Measurements from ENCODE around the gene TELO2.

TELO2 gene

GRCh38 chr16:1548233-1548632 is 55.1 kb downstream of the TELO2 start:
- peaks cover 5% of the 10 kb centered on the region for H3K4me1 ChIP-seq (ENCODE audit: insufficient read depth, low read length, severe bottlenecking)
- H3K36me3 ChIP-seq (ENCODE audit: insufficient read depth, low read length) = no peaks in the 10 kb centered on the region
- no peak overlapping the region for H3K4me2 ChIP-seq (ENCODE audit: low read length)
- H2AFZ ChIP-seq (ENCODE audit: low read length) = no peak overlapping the region
- H3K9me2 ChIP-seq (ENCODE audit: low read depth, low read length) = no peaks in the 10 kb centered on the region
- H3K4me3 ChIP-seq (ENCODE audit: low read depth, low read length, poor library complexity, severe bottlenecking) = no peak overlapping the region
- no peak overlapping the region for H3K9ac ChIP-seq (ENCODE audit: low read length)
- no peaks in the 10 kb centered on the region for H3K79me2 ChIP-seq (ENCODE audit: insufficient read depth, low read length)
- TF ChIP-seq CTCF (IDR thresholded peaks at IDR 0.05; ENCODE audit: low read length) = no peak
- no peak for TF ChIP-seq EZH2 (IDR thresholded peaks at IDR 0.05; ENCODE audit: borderline replicate concordance, low read length)
- no peaks in the 10 kb centered on the region for H3K9me3 ChIP-seq (ENCODE audit: low read length)
- no peaks in the 10 kb centered on the region for H3F3A ChIP-seq (ENCODE audit: insufficient read depth, low read length)
- H3K27ac ChIP-seq (ENCODE audit: low read depth, low read length, poor library complexity, severe bottlenecking) = no peak overlapping the region
- H4K20me1 ChIP-seq (ENCODE audit: insufficient read depth, low read length) = no peaks in the 10 kb centered on the region
- H3K27me3 ChIP-seq (ENCODE audit: insufficient read depth, low read length) = peaks cover 8% of the 10 kb centered on the region; the same call in 1 of the 2 replicates

GRCh38 chr16:1548727-1549126 is 55.6 kb downstream of the TELO2 start:
- Histone ChIP-seq H3K4me3 (ENCODE audit: low read depth, low read length, poor library complexity, severe bottlenecking) (no peak overlapping the region), H3K9me3 (ENCODE audit: low read length) (no peaks in the 10 kb centered on the region), H3K36me3 (ENCODE audit: insufficient read depth, low read length) (no peaks in the 10 kb centered on the region), H3F3A (ENCODE audit: insufficient read depth, low read length) (no peaks in the 10 kb centered on the region), H3K9ac (ENCODE audit: low read length) (no peak overlapping the region), H3K79me2 (ENCODE audit: insufficient read depth, low read length) (no peaks in the 10 kb centered on the region), H3K4me1 (ENCODE audit: insufficient read depth, low read length, severe bottlenecking) (peaks cover under 1% of the 10 kb centered on the region), H3K9me2 (ENCODE audit: low read depth, low read length) (no peaks in the 10 kb centered on the region), H3K4me2 (ENCODE audit: low read length) (no peak overlapping the region), H4K20me1 (ENCODE audit: insufficient read depth, low read length) (no peaks in the 10 kb centered on the region), H3K27ac (ENCODE audit: low read depth, low read length, poor library complexity, severe bottlenecking) (no peak overlapping the region), H2AFZ (ENCODE audit: low read length) (no peak overlapping the region), H3K27me3 (ENCODE audit: insufficient read depth, low read length) (peaks cover 8% of the 10 kb centered on the region; the same call in 1 of the 2 replicates)
- TF ChIP-seq EZH2 (IDR thresholded peaks at IDR 0.05; ENCODE audit: borderline replicate concordance, low read length) = no peak

- Histone ChIP-seq H3F3A (ENCODE audit: insufficient read depth, low read length) (no peaks in the 10 kb centered on the region), H2AFZ (ENCODE audit: low read length) (no peak overlapping the region), H3K9me2 (ENCODE audit: low read depth, low read length) (no peaks in the 10 kb centered on the region), H3K4me1 (ENCODE audit: insufficient read depth, low read length, severe bottlenecking) (no peaks in the 10 kb centered on the region), H3K27ac (ENCODE audit: low read depth, low read length, poor library complexity, severe bottlenecking) (no peak overlapping the region), H3K4me2 (ENCODE audit: low read length) (no peak overlapping the region), H4K20me1 (ENCODE audit: insufficient read depth, low read length) (no peaks in the 10 kb centered on the region), H3K4me3 (ENCODE audit: low read depth, low read length, poor library complexity, severe bottlenecking) (no peak overlapping the region), H3K79me2 (ENCODE audit: insufficient read depth, low read length) (no peaks in the 10 kb centered on the region), H3K36me3 (ENCODE audit: insufficient read depth, low read length) (no peaks in the 10 kb centered on the region), H3K9ac (ENCODE audit: low read length) (no peak overlapping the region), H3K27me3 (ENCODE audit: insufficient read depth, low read length) (peaks cover 8% of the 10 kb centered on the region; the same call in 1 of the 2 replicates), H3K9me3 (ENCODE audit: low read length) (no peaks in the 10 kb centered on the region)
- TF ChIP-seq CTCF (IDR thresholded peaks at IDR 0.05; ENCODE audit: low read length) (no peak), EZH2 (IDR thresholded peaks at IDR 0.05; ENCODE audit: borderline replicate concordance, low read length) (no peak)
Measured at GRCh38 chr16:1550069-1550468, 56.9 kb downstream of the TELO2 start.

GRCh38 chr16:1550696-1551095 is 57.5 kb downstream of the TELO2 start:
- Histone ChIP-seq H3K36me3 (ENCODE audit: insufficient read depth, low read length) (no peaks in the 10 kb centered on the region), H3K79me2 (ENCODE audit: insufficient read depth, low read length) (no peaks in the 10 kb centered on the region), H3K27me3 (ENCODE audit: insufficient read depth, low read length) (peaks cover 4% of the 10 kb centered on the region; the same call in 1 of the 2 replicates), H3K9me2 (ENCODE audit: low read depth, low read length) (no peaks in the 10 kb centered on the region), H3K4me2 (ENCODE audit: low read length) (no peak overlapping the region), H3K4me1 (ENCODE audit: insufficient read depth, low read length, severe bottlenecking) (no peaks in the 10 kb centered on the region), H3F3A (ENCODE audit: insufficient read depth, low read length) (no peaks in the 10 kb centered on the region), H4K20me1 (ENCODE audit: insufficient read depth, low read length) (no peaks in the 10 kb centered on the region), H2AFZ (ENCODE audit: low read length) (no peak overlapping the region), H3K4me3 (ENCODE audit: low read depth, low read length, poor library complexity, severe bottlenecking) (no peak overlapping the region), H3K27ac (ENCODE audit: low read depth, low read length, poor library complexity, severe bottlenecking) (no peak overlapping the region), H3K9ac (ENCODE audit: low read length) (no peak overlapping the region), H3K9me3 (ENCODE audit: low read length) (no peaks in the 10 kb centered on the region)
- TF ChIP-seq EZH2 (IDR thresholded peaks at IDR 0.05; ENCODE audit: borderline replicate concordance, low read length) = no peak
- no peak for TF ChIP-seq CTCF (IDR thresholded peaks at IDR 0.05; ENCODE audit: low read length)
